ENCODE measurements around the gene SLIT3.

The SLIT3 gene

DNA sequence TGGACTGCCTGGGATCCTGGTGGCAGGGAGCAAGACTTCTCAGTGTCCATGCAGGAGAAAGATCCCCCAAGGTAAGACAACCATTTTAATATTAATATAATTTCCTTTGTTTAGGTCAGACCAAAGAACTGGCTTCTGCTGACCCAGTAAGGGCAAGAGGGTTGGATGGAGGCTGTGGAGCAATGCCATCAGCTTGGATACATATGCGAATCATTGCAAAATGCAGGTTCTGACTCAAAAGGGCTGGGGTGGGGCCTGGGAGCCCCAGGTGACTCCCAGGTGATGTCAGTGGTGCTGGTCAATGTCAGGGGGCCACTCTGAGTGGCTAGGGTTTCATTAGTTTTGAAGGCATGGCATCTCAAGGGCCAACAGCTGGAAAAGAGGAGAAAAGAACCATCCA, 632.9 kb downstream of the SLIT3 start:
- no peaks in the 10 kb centered on the region for H3K9me3 ChIP-seq (ENCODE audit: control insufficient read depth, insufficient read depth, low read depth, low read length)
- POLR2A ChIA-PET = no interaction called here
- CTCF ChIA-PET = interaction anchor here (2.1 kb wide), 1 partner anchor 12 kb away, joined by 7 read pairs; no protein-coding TSS in a partner anchor

GRCh38 chr5:168667301-168667840, 633.6 kb downstream of the SLIT3 start:
- no peak for TF ChIP-seq ZNF610 (tag by site-specific recombination; IDR thresholded peaks at IDR 0.05; ENCODE audit: borderline replicate concordance)
- no peak for TF ChIP-seq WT1 (tag by site-specific recombination; IDR thresholded peaks at IDR 0.05)
- TF ChIP-seq EGR2 (tag by site-specific recombination; IDR thresholded peaks at IDR 0.05; ENCODE audit: low read depth) = no peak
- ChIA-PET POLR2A (no interaction called here), CTCF (interaction anchor here (0.6 to 2.1 kb wide), 2 partner anchors 12 to 135 kb away, joined by 3 to 7 read pairs; no protein-coding TSS in a partner anchor)
- Histone ChIP-seq H3K4me3 (ENCODE audit: low read depth, low read length) (no peak overlapping the region), H3K4me1 (ENCODE audit: control insufficient read depth, insufficient read depth, low read length) (no peaks in the 10 kb centered on the region), H3K27ac (ENCODE audit: extremely low read depth, low read depth, low read length) (no peak overlapping the region), H3K9me3 (ENCODE audit: control insufficient read depth, insufficient read depth, low read depth, low read length) (no peaks in the 10 kb centered on the region), H3K36me3 (ENCODE audit: control insufficient read depth in 2 of 2, insufficient read depth in 1 of 2, low read length in 2 of 2) (no peaks in the 10 kb centered on the region)

More for the DNA sequence above, 632.9 kb downstream of the SLIT3 start:
- H3K4me1 ChIP-seq (ENCODE audit: control insufficient read depth, insufficient read depth, low read length) = no peaks in the 10 kb centered on the region
- no peak overlapping the region for H3K4me3 ChIP-seq (ENCODE audit: low read depth, low read length)
- no peaks in the 10 kb centered on the region for H3K36me3 ChIP-seq (ENCODE audit: control insufficient read depth in 2 of 2, insufficient read depth in 1 of 2, low read length in 2 of 2)
- TF ChIP-seq, protein P1, sequence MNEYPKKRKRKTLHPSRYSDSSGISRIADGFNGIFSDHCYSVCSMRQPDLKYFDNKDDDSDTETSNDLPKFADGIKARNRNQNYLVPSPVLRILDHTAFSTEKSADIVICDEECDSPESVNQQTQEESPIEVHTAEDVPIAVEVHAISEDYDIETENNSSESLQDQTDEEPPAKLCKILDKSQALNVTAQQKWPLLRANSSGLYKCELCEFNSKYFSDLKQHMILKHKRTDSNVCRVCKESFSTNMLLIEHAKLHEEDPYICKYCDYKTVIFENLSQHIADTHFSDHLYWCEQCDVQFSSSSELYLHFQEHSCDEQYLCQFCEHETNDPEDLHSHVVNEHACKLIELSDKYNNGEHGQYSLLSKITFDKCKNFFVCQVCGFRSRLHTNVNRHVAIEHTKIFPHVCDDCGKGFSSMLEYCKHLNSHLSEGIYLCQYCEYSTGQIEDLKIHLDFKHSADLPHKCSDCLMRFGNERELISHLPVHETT (tag by site-specific recombination; IDR thresholded peaks at IDR 0.05) = no peak
- TF ChIP-seq KLF9 (tag by site-specific recombination; IDR thresholded peaks at IDR 0.05; ENCODE audit: low read depth) = no peak
- TF ChIP-seq ZNF398 (tag by site-specific recombination; IDR thresholded peaks at IDR 0.05) = no peak
- no peak for TF ChIP-seq ZNF626 (tag by site-specific recombination; IDR thresholded peaks at IDR 0.05)
- no peak for TF ChIP-seq ZNF785 (tag by site-specific recombination; IDR thresholded peaks at IDR 0.05)
- TF ChIP-seq ZNF48 (tag by site-specific recombination; IDR thresholded peaks at IDR 0.05) = no peak
- no peak overlapping the region for H3K27ac ChIP-seq (ENCODE audit: extremely low read depth, low read depth, low read length)

GRCh38 chr5:168666356-168666755, 634.6 kb downstream of the SLIT3 start:
- CTCF ChIA-PET = interaction anchor here (0.9 kb wide), 1 partner anchor 13 kb away, joined by 4 read pairs; no protein-coding TSS in a partner anchor
- H3K4me3 ChIP-seq (ENCODE audit: low read depth, low read length) = no peak overlapping the region

DNA sequence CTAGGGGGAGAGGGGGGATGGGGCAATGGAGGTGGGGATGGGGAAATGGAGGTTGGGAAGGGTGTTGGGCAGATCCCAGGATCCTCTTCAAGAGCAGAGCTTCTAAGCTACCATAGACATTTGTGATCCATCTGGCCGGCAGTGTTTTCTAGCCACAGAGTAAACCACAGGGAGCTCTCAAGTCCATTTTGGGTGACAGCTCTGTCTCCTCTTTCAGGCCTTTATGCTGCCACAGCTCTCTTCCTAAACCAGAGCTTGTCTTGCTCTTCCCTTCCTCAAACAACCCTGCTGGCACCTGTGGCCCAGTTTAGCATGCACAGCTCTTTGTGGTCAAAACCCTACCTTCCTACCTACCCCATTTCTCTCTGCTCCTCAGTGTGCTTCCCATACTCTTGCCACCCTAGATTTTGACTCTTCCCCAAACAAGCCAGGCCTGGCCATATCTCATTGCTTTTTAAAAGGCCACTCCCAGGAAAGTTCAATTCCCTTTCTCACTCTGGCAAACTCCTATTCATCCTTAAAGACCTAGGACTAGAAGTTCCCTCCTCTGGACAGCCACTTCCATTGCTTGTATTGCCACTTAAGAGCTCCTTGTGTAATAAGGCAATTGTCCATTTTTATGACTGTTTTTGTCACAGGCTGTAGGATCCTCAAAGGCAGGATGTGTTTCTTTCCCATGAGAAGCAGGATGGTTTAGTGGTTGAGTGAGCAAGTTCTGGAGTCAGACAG, 637.5 kb downstream of the SLIT3 start:
- Histone ChIP-seq H3K27ac (ENCODE audit: extremely low read depth, low read depth, low read length) (no peak overlapping the region), H3K4me3 (ENCODE audit: low read depth, low read length) (no peak overlapping the region), H3K9me3 (ENCODE audit: control insufficient read depth, insufficient read depth, low read depth, low read length) (no peaks in the 10 kb centered on the region), H3K4me1 (ENCODE audit: control insufficient read depth, insufficient read depth, low read length) (no peaks in the 10 kb centered on the region), H3K36me3 (ENCODE audit: control insufficient read depth in 2 of 2, insufficient read depth in 1 of 2, low read length in 2 of 2) (no peaks in the 10 kb centered on the region)
- CTCF ChIA-PET = no interaction called here
- POLR2A ChIA-PET = no interaction called here
- no peak for TF ChIP-seq ZNF658 (tag by site-specific recombination; IDR thresholded peaks at IDR 0.05)
- no peak for TF ChIP-seq ZNF830 (tag by site-specific recombination; IDR thresholded peaks at IDR 0.05; ENCODE audit: low read depth)
- TF ChIP-seq PATZ1 (tag by site-specific recombination; IDR thresholded peaks at IDR 0.05) = no peak
- no peak for TF ChIP-seq ZNF16 (tag by site-specific recombination; IDR thresholded peaks at IDR 0.05; ENCODE audit: low read depth)
- TF ChIP-seq, protein P2, sequence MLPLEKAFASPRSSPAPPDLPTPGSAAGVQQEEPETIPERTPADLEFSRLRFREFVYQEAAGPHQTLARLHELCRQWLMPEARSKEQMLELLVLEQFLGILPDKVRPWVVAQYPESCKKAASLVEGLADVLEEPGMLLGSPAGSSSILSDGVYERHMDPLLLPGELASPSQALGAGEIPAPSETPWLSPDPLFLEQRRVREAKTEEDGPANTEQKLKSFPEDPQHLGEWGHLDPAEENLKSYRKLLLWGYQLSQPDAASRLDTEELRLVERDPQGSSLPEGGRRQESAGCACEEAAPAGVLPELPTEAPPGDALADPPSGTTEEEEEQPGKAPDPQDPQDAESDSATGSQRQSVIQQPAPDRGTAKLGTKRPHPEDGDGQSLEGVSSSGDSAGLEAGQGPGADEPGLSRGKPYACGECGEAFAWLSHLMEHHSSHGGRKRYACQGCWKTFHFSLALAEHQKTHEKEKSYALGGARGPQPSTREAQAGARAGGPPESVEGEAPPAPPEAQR (tag by site-specific recombination; IDR thresholded peaks at IDR 0.05) = no peak
- no peak for TF ChIP-seq TRIM28 (IDR thresholded peaks at IDR 0.05; ENCODE audit: borderline replicate concordance, low read length)
- no peak for TF ChIP-seq GLI2 (tag by site-specific recombination; IDR thresholded peaks at IDR 0.05; ENCODE audit: borderline replicate concordance, low read depth)
- TF ChIP-seq ZNF561 (tag by site-specific recombination; IDR thresholded peaks at IDR 0.05; ENCODE audit: borderline replicate concordance) = no peak
- no peak for TF ChIP-seq ZNF140 (tag by site-specific recombination; IDR thresholded peaks at IDR 0.05)
- no peak for TF ChIP-seq KLF8 (tag by site-specific recombination; IDR thresholded peaks at IDR 0.05)
- TF ChIP-seq ZNF843 (tag by site-specific recombination; IDR thresholded peaks at IDR 0.05) = no peak

More at GRCh38 chr5:168666356-168666755, 634.6 kb downstream of the SLIT3 start:
- no peaks in the 10 kb centered on the region for H3K9me3 ChIP-seq (ENCODE audit: control insufficient read depth, insufficient read depth, low read depth, low read length)
- no peak overlapping the region for H3K27ac ChIP-seq (ENCODE audit: extremely low read depth, low read depth, low read length)
- no peak for TF ChIP-seq ZBTB48 (tag by site-specific recombination; IDR thresholded peaks at IDR 0.05)
- no peak for TF ChIP-seq ZFP37 (tag by site-specific recombination; IDR thresholded peaks at IDR 0.05)
- TF ChIP-seq ZNF768 (tag by site-specific recombination; IDR thresholded peaks at IDR 0.05) = no peak
- TF ChIP-seq ZNF112 (tag by site-specific recombination; IDR thresholded peaks at IDR 0.05) = no peak
- POLR2A ChIA-PET = no interaction called here
- no peaks in the 10 kb centered on the region for H3K36me3 ChIP-seq (ENCODE audit: control insufficient read depth in 2 of 2, insufficient read depth in 1 of 2, low read length in 2 of 2)
- H3K4me1 ChIP-seq (ENCODE audit: control insufficient read depth, insufficient read depth, low read length) = no peaks in the 10 kb centered on the region
